ENCODE data around the gene COX7A2L.
"Not testable (repeated sequence)": the region's sequence is repeated elsewhere in the genome, so short reads cannot be mapped to it uniquely, and the experiment has no call there.

Gene COX7A2L

GRCh38 chr2:42334865-42335264 lies 26.2 kb downstream of the COX7A2L start:
- H4K8ac ChIP-seq (ENCODE audit: low read length); H2BK15ac ChIP-seq (ENCODE audit: low read depth, poor library complexity, severe bottlenecking); H3K4me2 ChIP-seq (ENCODE audit: low read length, poor library complexity, severe bottlenecking); H3K18ac ChIP-seq (ENCODE audit: low read depth in 1 of 2, low read length in 2 of 2); H3K9me3 ChIP-seq (ENCODE audit: control insufficient read depth, low read length); H2AFZ ChIP-seq (ENCODE audit: low read depth, low read length); H3K4me3 ChIP-seq (ENCODE audit: insufficient read depth in 1 of 2, low read depth in 1 of 2, low read length in 2 of 2); H3K14ac ChIP-seq (ENCODE audit: low read length in 2 of 2); H2AK5ac ChIP-seq (ENCODE audit: low read length, severe bottlenecking); H3K9ac ChIP-seq (ENCODE audit: low read length); H4K91ac ChIP-seq (ENCODE audit: low read length); DNase-seq; H2BK12ac ChIP-seq (ENCODE audit: low read length in 2 of 2); H2BK120ac ChIP-seq (ENCODE audit: low read depth, low read length); H2BK5ac ChIP-seq (ENCODE audit: low read depth, low read length, poor library complexity, severe bottlenecking); H3K23ac ChIP-seq (ENCODE audit: low read length in 2 of 2); H3K27me3 ChIP-seq (ENCODE audit: control insufficient read depth in 1 of 2, insufficient read depth in 1 of 2, low read length in 2 of 2); H3K4me1 ChIP-seq (ENCODE audit: control insufficient read depth, insufficient read depth, low read depth, low read length); H3K4ac ChIP-seq (ENCODE audit: low read depth in 1 of 2, low read length in 2 of 2); H3K27ac ChIP-seq (ENCODE audit: low read length, poor library complexity, severe bottlenecking): not testable (repeated sequence)
- peaks cover 28% of the 10 kb centered on the region for H3K79me1 ChIP-seq (replicated peaks; ENCODE audit: low read length, poor library complexity, severe bottlenecking)
- H3K36me3 ChIP-seq (ENCODE audit: control insufficient read depth in 1 of 2, insufficient read depth in 2 of 2, low read depth in 1 of 2, low read length in 2 of 2) = peaks cover 30 to 88% of the 10 kb centered on the region in 2 experiments
- over 99% methylated on average over 6 of the region's 6 CpGs for WGBS

GRCh38 chr2:42334220-42334619 lies 26.8 kb downstream of the COX7A2L start:
- Histone ChIP-seq H2BK12ac (ENCODE audit: low read length in 2 of 2) (no peak overlapping the region), H2BK120ac (ENCODE audit: low read depth, low read length) (no peak overlapping the region), H3K9ac (ENCODE audit: low read length) (no peak overlapping the region), H3K79me1 (replicated peaks; ENCODE audit: low read length, poor library complexity, severe bottlenecking) (peaks cover 22% of the 10 kb centered on the region), H2BK15ac (ENCODE audit: low read depth, poor library complexity, severe bottlenecking) (no peak overlapping the region), H3K4me1 (ENCODE audit: control insufficient read depth, insufficient read depth, low read depth, low read length) (peaks cover 5% of the 10 kb centered on the region), H3K14ac (ENCODE audit: low read length in 2 of 2) (no peak overlapping the region), H3K27me3 (ENCODE audit: control insufficient read depth in 1 of 2, insufficient read depth in 1 of 2, low read length in 2 of 2) (no peaks in the 10 kb centered on the region), H3K9me3 (ENCODE audit: control insufficient read depth, low read length) (no peaks in the 10 kb centered on the region), H2BK5ac (ENCODE audit: low read depth, low read length, poor library complexity, severe bottlenecking) (no peak overlapping the region), H3K27ac (ENCODE audit: low read length, poor library complexity, severe bottlenecking) (no peak overlapping the region), H2AK5ac (ENCODE audit: low read length, severe bottlenecking) (no peak overlapping the region), H3K4me3 (ENCODE audit: insufficient read depth in 1 of 2, low read depth in 1 of 2, low read length in 2 of 2) (no peak overlapping the region), H3K18ac (ENCODE audit: low read depth in 1 of 2, low read length in 2 of 2) (no peak overlapping the region), H2AFZ (ENCODE audit: low read depth, low read length) (no peak overlapping the region), H3K36me3 (ENCODE audit: control insufficient read depth in 1 of 2, insufficient read depth in 2 of 2, low read depth in 1 of 2, low read length in 2 of 2) (peaks cover 26 to 92% of the 10 kb centered on the region in 2 experiments), H3K4me2 (ENCODE audit: low read length, poor library complexity, severe bottlenecking) (no peak overlapping the region), H3K4ac (ENCODE audit: low read depth in 1 of 2, low read length in 2 of 2) (no peak overlapping the region), H4K8ac (ENCODE audit: low read length) (no peak overlapping the region), H3K23ac (ENCODE audit: low read length in 2 of 2) (no peak overlapping the region), H4K91ac (ENCODE audit: low read length) (no peak overlapping the region)
- no peak for DNase-seq
- 100% methylated on average over 2 of the region's 3 CpGs for WGBS

DNA sequence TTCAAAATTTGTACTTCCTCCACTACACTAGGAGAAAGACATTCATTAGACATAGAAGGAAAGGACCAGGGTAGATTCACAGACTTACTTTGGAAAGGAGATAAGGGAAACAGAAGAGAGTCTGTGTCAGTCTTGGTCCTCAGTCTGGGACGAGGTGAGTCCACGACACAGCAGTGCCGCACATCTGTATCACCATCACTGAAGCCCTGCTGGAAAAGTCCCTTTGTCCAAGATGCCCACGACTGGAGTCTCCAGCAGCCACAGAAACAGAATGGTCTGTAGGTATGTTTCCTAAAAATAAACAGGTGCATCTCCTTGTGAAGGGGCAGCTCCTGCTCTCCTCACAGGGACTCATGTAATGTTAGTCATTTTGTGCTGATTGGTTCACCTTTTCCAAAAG lies 27.4 kb downstream of the COX7A2L start:
- WGBS = 99% methylated on average over 4 of the region's 4 CpGs
- peaks cover 5% of the 10 kb centered on the region for H3K4me1 ChIP-seq (ENCODE audit: control insufficient read depth, insufficient read depth, low read depth, low read length)

GRCh38 chr2:42332575-42332974 lies 28.4 kb downstream of the COX7A2L start:
- peaks cover 9% of the 10 kb centered on the region for H3K79me1 ChIP-seq (replicated peaks; ENCODE audit: low read length, poor library complexity, severe bottlenecking)
- peaks cover 3% of the 10 kb centered on the region for H3K4me1 ChIP-seq (ENCODE audit: control insufficient read depth, insufficient read depth, low read depth, low read length)
- H3K4me2 ChIP-seq (ENCODE audit: low read length, poor library complexity, severe bottlenecking) = no peak overlapping the region
- no peak overlapping the region for H3K27ac ChIP-seq (ENCODE audit: low read length, poor library complexity, severe bottlenecking)
- no peak overlapping the region for H2BK5ac ChIP-seq (ENCODE audit: low read depth, low read length, poor library complexity, severe bottlenecking)
- 100% methylated on average over 3 of the region's 4 CpGs for WGBS
- no peak overlapping the region for H3K4ac ChIP-seq (ENCODE audit: low read depth in 1 of 2, low read length in 2 of 2)
- H2AK5ac ChIP-seq (ENCODE audit: low read length, severe bottlenecking) = no peak overlapping the region
- H3K27me3 ChIP-seq (ENCODE audit: control insufficient read depth in 1 of 2, insufficient read depth in 1 of 2, low read length in 2 of 2) = no peaks in the 10 kb centered on the region
- no peak overlapping the region for H2BK12ac ChIP-seq (ENCODE audit: low read length in 2 of 2)
- no peak overlapping the region for H4K91ac ChIP-seq (ENCODE audit: low read length)
- H2AFZ ChIP-seq (ENCODE audit: low read depth, low read length) = no peak overlapping the region
- H3K9me3 ChIP-seq (ENCODE audit: control insufficient read depth, low read length) = no peaks in the 10 kb centered on the region
- H3K14ac ChIP-seq (ENCODE audit: low read length in 2 of 2) = no peak overlapping the region
- no peak overlapping the region for H3K4me3 ChIP-seq (ENCODE audit: insufficient read depth in 1 of 2, low read depth in 1 of 2, low read length in 2 of 2)
- no peak overlapping the region for H3K18ac ChIP-seq (ENCODE audit: low read depth in 1 of 2, low read length in 2 of 2)
- no peak overlapping the region for H2BK120ac ChIP-seq (ENCODE audit: low read depth, low read length)
- H2BK15ac ChIP-seq (ENCODE audit: low read depth, poor library complexity, severe bottlenecking) = no peak overlapping the region
- no peak for DNase-seq
- no peak overlapping the region for H3K9ac ChIP-seq (ENCODE audit: low read length)
- peaks cover 10 to 85% of the 10 kb centered on the region in 2 experiments for H3K36me3 ChIP-seq (ENCODE audit: control insufficient read depth in 1 of 2, insufficient read depth in 2 of 2, low read depth in 1 of 2, low read length in 2 of 2)
- H4K8ac ChIP-seq (ENCODE audit: low read length) = no peak overlapping the region
- no peak overlapping the region for H3K23ac ChIP-seq (ENCODE audit: low read length in 2 of 2)

More for the DNA sequence above, 27.4 kb downstream of the COX7A2L start:
- Histone ChIP-seq H2BK5ac (ENCODE audit: low read depth, low read length, poor library complexity, severe bottlenecking) (no peak overlapping the region), H2BK15ac (ENCODE audit: low read depth, poor library complexity, severe bottlenecking) (no peak overlapping the region), H3K4me2 (ENCODE audit: low read length, poor library complexity, severe bottlenecking) (no peak overlapping the region), H3K36me3 (ENCODE audit: control insufficient read depth in 1 of 2, insufficient read depth in 2 of 2, low read depth in 1 of 2, low read length in 2 of 2) (peaks cover 20 to 95% of the 10 kb centered on the region in 2 experiments), H3K9ac (ENCODE audit: low read length) (no peak overlapping the region), H3K27me3 (ENCODE audit: control insufficient read depth in 1 of 2, insufficient read depth in 1 of 2, low read length in 2 of 2) (no peaks in the 10 kb centered on the region), H3K27ac (ENCODE audit: low read length, poor library complexity, severe bottlenecking) (no peak overlapping the region), H4K8ac (ENCODE audit: low read length) (no peak overlapping the region), H3K9me3 (ENCODE audit: control insufficient read depth, low read length) (no peaks in the 10 kb centered on the region), H2BK120ac (ENCODE audit: low read depth, low read length) (no peak overlapping the region), H3K79me1 (replicated peaks; ENCODE audit: low read length, poor library complexity, severe bottlenecking) (peaks cover 19% of the 10 kb centered on the region), H2AFZ (ENCODE audit: low read depth, low read length) (no peak overlapping the region), H3K14ac (ENCODE audit: low read length in 2 of 2) (no peak overlapping the region), H2BK12ac (ENCODE audit: low read length in 2 of 2) (no peak overlapping the region), H3K18ac (ENCODE audit: low read depth in 1 of 2, low read length in 2 of 2) (no peak overlapping the region), H3K4me3 (ENCODE audit: insufficient read depth in 1 of 2, low read depth in 1 of 2, low read length in 2 of 2) (no peak overlapping the region), H3K23ac (ENCODE audit: low read length in 2 of 2) (no peak overlapping the region), H2AK5ac (ENCODE audit: low read length, severe bottlenecking) (no peak overlapping the region), H3K4ac (ENCODE audit: low read depth in 1 of 2, low read length in 2 of 2) (no peak overlapping the region), H4K91ac (ENCODE audit: low read length) (no peak overlapping the region)
- no peak for DNase-seq
